GM12892 (cell line): ENCODE measurements around the gene HTR6.

Experiments used
- POLR2A ChIP-seq: IDR thresholded peaks from 2 replicates; pipeline ENCODE4 v1.6.1; 2011; ENCODE audit warnings: low read depth, low read length, control low read depth
- POLR2AphosphoS5 ChIP-seq: IDR thresholded peaks from 2 replicates; pipeline ENCODE4 v1.6.1; 2011; ENCODE audit warnings: low read depth, low read length, control low read depth
- TAF1 ChIP-seq: IDR thresholded peaks from 2 replicates; pipeline ENCODE4 v1.6.1; 2011; ENCODE audit warnings: low read depth, mild to moderate bottlenecking, control low read depth, low read length, borderline replicate concordance

DNA sequence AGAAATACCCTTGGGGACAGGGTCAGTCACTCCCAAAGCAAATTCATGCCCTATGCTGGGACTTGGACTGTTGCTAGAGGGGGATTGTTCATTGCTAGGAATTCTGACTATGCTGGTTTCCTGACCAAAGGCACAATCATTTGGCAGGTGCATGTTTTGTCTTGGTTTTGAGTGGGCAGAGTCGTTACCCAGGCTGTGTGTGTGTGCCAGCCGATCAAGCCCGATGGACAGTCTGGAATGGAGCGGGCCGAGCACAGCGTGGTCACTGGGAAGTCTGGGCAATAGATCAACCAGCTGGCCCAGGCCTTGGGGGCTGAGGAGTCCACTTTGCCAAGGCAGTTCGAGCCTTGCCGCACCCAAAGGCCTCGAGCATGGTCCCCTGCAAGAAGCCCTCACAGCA lies 60.9 kb downstream of the HTR6 start:
- no peak for TF ChIP-seq TAF1
- TF ChIP-seq POLR2AphosphoS5, result no peak
- no peak for TF ChIP-seq POLR2A
